WTC11 (cell line): ENCODE measurements around the gene PHC2.

Experiments
- CTCF ChIP-seq: fragments of 200-600 bp; IDR thresholded peaks from 2 replicates; pipeline ENCODE4 v1.8.0; 2022; ENCODE audit warnings: antibody characterized with exemption
- NFATC4 ChIP-seq: fragments of 250-450 bp; sonication (Bioruptor Pico); IDR thresholded peaks from 2 replicates; pipeline ENCODE4 v1.9.0; 2021; ENCODE audit warnings: mild to moderate bottlenecking
- TCF7 ChIP-seq: sonication (generic); formaldehyde crosslinking; IDR thresholded peaks from 2 replicates; pipeline ENCODE4 v1.8.0; 2022; ENCODE audit warnings: mild to moderate bottlenecking, low read depth, missing genetic modification reagents, moderate library complexity
- TF ChIP-seq, protein P1 (sequence below): sonication (generic); formaldehyde crosslinking; IDR thresholded peaks from 2 replicates; pipeline ENCODE4 v1.8.0; 2023; ENCODE audit warnings: missing genetic modification reagents

- TF ChIP-seq TCF7 = no peak
- no peak for TF ChIP-seq CTCF
- TF ChIP-seq, protein P1, sequence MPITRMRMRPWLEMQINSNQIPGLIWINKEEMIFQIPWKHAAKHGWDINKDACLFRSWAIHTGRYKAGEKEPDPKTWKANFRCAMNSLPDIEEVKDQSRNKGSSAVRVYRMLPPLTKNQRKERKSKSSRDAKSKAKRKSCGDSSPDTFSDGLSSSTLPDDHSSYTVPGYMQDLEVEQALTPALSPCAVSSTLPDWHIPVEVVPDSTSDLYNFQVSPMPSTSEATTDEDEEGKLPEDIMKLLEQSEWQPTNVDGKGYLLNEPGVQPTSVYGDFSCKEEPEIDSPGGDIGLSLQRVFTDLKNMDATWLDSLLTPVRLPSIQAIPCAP (CRISPR knock-in tag) = no peak
- no peak for TF ChIP-seq NFATC4 (CRISPR knock-in tag)
These were observed 31.5 kb downstream of the PHC2 start for GRCh38 chr1:33399375-33399774.
